IMR-90 (cell line): ENCODE results near the gene DNAJC5G. TPM values are rescaled to one million over a fixed set of nuclear protein-coding genes. Genes with fewer than 3 reads are reported as not detected.

Experiments
- ATAC-seq: fragments of 200-7000 bp; cut with Tn5 transposase; 2 replicates; pipeline ENCODE4 v1.9.1; 2020; ENCODE audit warnings: low read depth, mild to moderate bottlenecking, moderate library complexity
- BruUV-seq: library from RNA; stranded (reverse); fragments of 400-500 nt; replicated peaks from 2 replicates; lab custom pipeline; 2021; lab: Mats Ljungman, UMichigan
- CTCF ChIA-PET: fragments of 300-600 bp; formaldehyde crosslinking; extraction: SDS; loops from one replicate; lab custom pipeline; 2021; ENCODE audit warnings: antibody characterized with exemption; lab: Yijun Ruan, JAX
- POLR2A ChIA-PET: fragments of 300-600 bp; sonication (Branson Sonifier 250); formaldehyde crosslinking; loops from one replicate; lab custom pipeline; 2022; ENCODE audit warnings: antibody characterized with exemption; ENCODE audit not compliant: unreplicated experiment; lab: Charles Lee
- DNase-seq: peaks from one replicate; pipeline ENCODE4 v3.0.0; 2013
- H2AFZ ChIP-seq: replicated peaks from 2 replicates; pipeline ENCODE3; 2013; ENCODE audit warnings: low read length, mild to moderate bottlenecking; ENCODE audit not compliant: poor library complexity
- H2AK5ac ChIP-seq: 2 replicates; pipeline ENCODE4 v1.6.1; 2013; ENCODE audit warnings: low read depth, low read length, inconsistent platforms
- H2AK9ac ChIP-seq: replicated peaks from 2 replicates; pipeline ENCODE3; 2013; ENCODE audit warnings: mild to moderate bottlenecking, low read depth, low read length, moderate library complexity; ENCODE audit not compliant: poor library complexity
- H2BK120ac ChIP-seq: 2 replicates; pipeline ENCODE4 v1.6.1; 2013; ENCODE audit warnings: low read depth, low read length, inconsistent platforms
- H2BK15ac ChIP-seq: 3 replicates; pipeline ENCODE4 v1.6.1; 2013; ENCODE audit warnings: low read depth, low read length, inconsistent platforms
- H2BK20ac ChIP-seq: 2 replicates; pipeline ENCODE4 v1.6.1; 2013; ENCODE audit warnings: low read depth, mild to moderate bottlenecking, inconsistent platforms, low read length, moderate library complexity
- H2BK5ac ChIP-seq: 2 replicates; pipeline ENCODE4 v1.6.1; 2013; ENCODE audit warnings: mild to moderate bottlenecking, low read depth, low read length, inconsistent platforms; ENCODE audit not compliant: poor library complexity, severe bottlenecking
- H3K14ac ChIP-seq: replicated peaks from 2 replicates; pipeline ENCODE4 v1.6.1; 2013; ENCODE audit warnings: low read depth, low read length, inconsistent platforms
- H3K18ac ChIP-seq: 2 replicates; pipeline ENCODE4 v1.6.1; 2013; ENCODE audit warnings: low read depth, low read length, control low read depth
- H3K23ac ChIP-seq: 2 replicates; pipeline ENCODE4 v1.6.1; 2013; ENCODE audit warnings: low read depth, low read length, inconsistent platforms
- H3K27ac ChIP-seq: 2 replicates; pipeline ENCODE4 v1.5.1; 2013; ENCODE audit warnings: mild to moderate bottlenecking, control low read depth, low read length; ENCODE audit not compliant: insufficient read depth
- H3K27me3 ChIP-seq: 2 replicates; pipeline ENCODE4 v1.6.1; 2013; ENCODE audit warnings: low read length; ENCODE audit not compliant: control insufficient read depth, insufficient read depth
- H3K36me3 ChIP-seq: 2 replicates; pipeline ENCODE4 v1.6.1; 2013; ENCODE audit warnings: low read length, mixed read lengths; ENCODE audit not compliant: control insufficient read depth, insufficient read depth
- H3K4ac ChIP-seq: 2 replicates; pipeline ENCODE4 v1.6.1; 2013; ENCODE audit warnings: low read depth, low read length, inconsistent platforms
- H3K4me1 ChIP-seq: 2 replicates; pipeline ENCODE4 v1.6.1; 2013; ENCODE audit warnings: low read length, mixed read lengths; ENCODE audit not compliant: control insufficient read depth, insufficient read depth
- H3K4me2 ChIP-seq: 2 replicates; pipeline ENCODE4 v1.6.1; 2013; ENCODE audit warnings: low read depth, mild to moderate bottlenecking, control low read depth, low read length, moderate library complexity
- H3K4me3 ChIP-seq: 2 replicates; pipeline ENCODE4 v1.5.1; 2013; ENCODE audit warnings: low read depth, mild to moderate bottlenecking, control low read depth, low read length, moderate library complexity; ENCODE audit not compliant: insufficient read depth
- H3K56ac ChIP-seq: 2 replicates; pipeline ENCODE4 v1.6.1; 2013; ENCODE audit warnings: low read length, inconsistent platforms; ENCODE audit not compliant: insufficient read depth; ENCODE audit errors: extremely low read depth
- H3K79me1 ChIP-seq, 2 experiments: 2 replicates each; pipeline ENCODE4 v1.6.1; 2013; ENCODE audit warnings: low read length in 2 of 2, inconsistent platforms in 1 of 2, low read depth in 1 of 2
- H3K9ac ChIP-seq: 2 replicates; pipeline ENCODE4 v1.6.1; 2013; ENCODE audit warnings: low read depth, low read length, control low read depth
- H3K9me1 ChIP-seq: 2 replicates; pipeline ENCODE4 v1.6.1; 2013; ENCODE audit warnings: low read length, inconsistent platforms; ENCODE audit not compliant: insufficient read depth
- H3K9me3 ChIP-seq: 2 replicates; pipeline ENCODE4 v1.6.1; 2013; ENCODE audit warnings: low read length; ENCODE audit not compliant: control insufficient read depth, insufficient read depth
- H4K20me1 ChIP-seq: 2 replicates; pipeline ENCODE4 v1.6.1; 2013; ENCODE audit warnings: low read length, inconsistent platforms; ENCODE audit not compliant: insufficient read depth
- H4K5ac ChIP-seq: 2 replicates; pipeline ENCODE4 v1.6.1; 2013; ENCODE audit warnings: mild to moderate bottlenecking, low read depth, low read length, control low read depth
- H4K8ac ChIP-seq, 2 experiments: 2 replicates each; pipeline ENCODE4 v1.6.1; 2013; ENCODE audit warnings: low read depth in 2 of 2, low read length in 2 of 2, control low read depth in 1 of 2, inconsistent platforms in 1 of 2
- H4K91ac ChIP-seq: 2 replicates; pipeline ENCODE4 v1.6.1; 2013; ENCODE audit warnings: low read depth, low read length, inconsistent platforms; ENCODE audit not compliant: insufficient read depth
- BHLHE40 ChIP-seq: fragments of 150-350 bp; IDR thresholded peaks from 2 replicates; pipeline ENCODE4 v1.6.1; 2016; ENCODE audit warnings: mild to moderate bottlenecking, low read depth, low read length
- CEBPB ChIP-seq: IDR thresholded peaks from 2 replicates; pipeline ENCODE4 v1.6.1; 2012; ENCODE audit warnings: low read depth, low read length, improper control_type of control experiment
- CHD1 ChIP-seq: IDR thresholded peaks from 2 replicates; pipeline ENCODE4 v1.6.1; 2012; ENCODE audit warnings: low read depth, low read length, improper control_type of control experiment
- CTCF ChIP-seq: conservative IDR thresholded peaks from 2 replicates; pipeline ENCODE4 v1.5.1; 2012; ENCODE audit warnings: mild to moderate bottlenecking, low read depth, low read length, improper control_type of control experiment
- ELK1 ChIP-seq: fragments of 150-350 bp; IDR thresholded peaks from 2 replicates; pipeline ENCODE4 v1.6.1; 2016; ENCODE audit warnings: low read depth, mild to moderate bottlenecking, low read length, moderate library complexity, borderline replicate concordance
- FOS ChIP-seq: fragments of 150-350 bp; IDR thresholded peaks from 2 replicates; pipeline ENCODE4 v1.6.1; 2016; ENCODE audit warnings: low read depth, low read length
- MAFK ChIP-seq: IDR thresholded peaks from 2 replicates; pipeline ENCODE4 v1.6.1; 2012; ENCODE audit warnings: low read depth, low read length, improper control_type of control experiment
- MAZ ChIP-seq: IDR thresholded peaks from 2 replicates; pipeline ENCODE4 v1.6.1; 2012; ENCODE audit warnings: low read depth, mild to moderate bottlenecking, low read length, improper control_type of control experiment, moderate library complexity, borderline replicate concordance
- MXI1 ChIP-seq: IDR thresholded peaks from 2 replicates; pipeline ENCODE4 v1.6.1; 2012; ENCODE audit warnings: low read depth, mild to moderate bottlenecking, low read length, moderate library complexity, borderline replicate concordance
- NFE2L2 ChIP-seq: fragments of 150-350 bp; IDR thresholded peaks from 2 replicates; pipeline ENCODE4 v1.6.1; 2016; ENCODE audit warnings: low read depth, mild to moderate bottlenecking, low read length
- POLR2A ChIP-seq: IDR thresholded peaks from 2 replicates; pipeline ENCODE4 v1.6.1; 2012; ENCODE audit warnings: mild to moderate bottlenecking, low read depth, low read length
- RAD21 ChIP-seq: IDR thresholded peaks from 2 replicates; pipeline ENCODE4 v1.6.1; 2012; ENCODE audit warnings: low read length, improper control_type of control experiment
- RCOR1 ChIP-seq: IDR thresholded peaks from 2 replicates; pipeline ENCODE4 v1.6.1; 2012; ENCODE audit warnings: mild to moderate bottlenecking, low read length, improper control_type of control experiment; ENCODE audit not compliant: insufficient replicate concordance
- RFX5 ChIP-seq: IDR thresholded peaks from 2 replicates; pipeline ENCODE4 v1.8.0; 2012; ENCODE audit warnings: low read depth, mild to moderate bottlenecking, low read length, moderate library complexity
- SMC3 ChIP-seq: fragments of 150-350 bp; IDR thresholded peaks from 2 replicates; pipeline ENCODE4 v1.6.1; 2016; ENCODE audit warnings: low read depth, mild to moderate bottlenecking, antibody characterized with exemption, low read length, moderate library complexity
- USF2 ChIP-seq: fragments of 150-350 bp; IDR thresholded peaks from 2 replicates; pipeline ENCODE4 v1.6.1; 2017; ENCODE audit warnings: mild to moderate bottlenecking, antibody characterized with exemption, low read length, low read depth
- whole genome bisulfite sequencing, 2 experiments: methylation state at CpG; one replicate each; pipeline versions ENCODE4 v1.1.5 to v1.1.7; 2013; ENCODE audit warnings: missing lambda C conversion rate in 2 of 2; ENCODE audit not compliant: insufficient read length in 1 of 2; ENCODE audit errors: extremely low coverage in 2 of 2; 5-methylcytosine and 5-hydroxymethylcytosine counted together
- dilution Hi-C: fragments of 300-500 bp; cut with HindIII; formaldehyde crosslinking; loops from one replicate; pipeline ENCODE4 v1.14.3; 2018; ENCODE audit warnings: low sequenced_read_pairs; ENCODE audit not compliant: unreplicated experiment
- in situ Hi-C: fragments of 300-500 bp; cut with MboI; formaldehyde crosslinking; loops from 3 replicates; pipeline ENCODE4 v1.14.3; 2019; ENCODE audit warnings: low sequenced_read_pairs, inconsistent platforms, mixed read lengths
- intact Hi-C: fragments of 100-400 bp; cut with micrococcal nuclease; formaldehyde crosslinking; loops from 2 replicates; pipeline ENCODE4 v1.10.0; 2022
- polyA plus RNA-seq, 3 experiments: library from polyadenylated mRNA; depleted of rRNA; stranded (reverse); fragments of >200 nt; gene quantifications; 2 replicates each; pipeline ENCODE4 v1.2.3, GENCODE V29; 2012; ENCODE audit warnings: low replicate concordance in 1 of 3
- total RNA-seq: library from RNA; depleted of rRNA; stranded (reverse); fragments of >200 nt; gene quantifications from 2 replicates; pipeline ENCODE4 v1.2.3, GENCODE V29; 2012

The DNAJC5G gene
- total and polyA plus RNA-seq, 2 of the 4 experiments (the other 2 are of a cell fraction), result not detected

GRCh38 chr2:27309651-27310050 lies 34.4 kb downstream of the DNAJC5G start:
- no TSS peak for BruUV-seq
- POLR2A ChIA-PET, result no interaction called here

More at GRCh38 chr2:27309651-27310050, 34.4 kb downstream of the DNAJC5G start:
- peaks cover 39% of the 10 kb centered on the region for H3K27me3 ChIP-seq
- WGBS, 2 experiments, result 93% methylated on average over 6 of the region's 6 CpGs; no CpG with 5 or more reads in 1 of the 2 experiments
- TF ChIP-seq SMC3 (no peak), CHD1 (no peak), MAZ (no peak), USF2 (no peak), RCOR1 (no peak), BHLHE40 (no peak), ELK1 (no peak), CTCF (no peak), RFX5 (no peak), POLR2A (no peak), FOS (no peak), MXI1 (no peak), RAD21 (no peak), MAFK (no peak), CEBPB (no peak), NFE2L2 (no peak)
- H3K4ac ChIP-seq, result no peak overlapping the region
- no peak overlapping the region for H4K91ac ChIP-seq
- no peak overlapping the region for H2BK15ac ChIP-seq
- H2BK120ac ChIP-seq, result no peak overlapping the region
- no peak overlapping the region for H3K14ac ChIP-seq
- H3K79me1 ChIP-seq, result no peaks in the 10 kb centered on the region
- no peak overlapping the region for H3K23ac ChIP-seq
- in situ Hi-C loops, result no loop called here
- no peak overlapping the region for H3K18ac ChIP-seq
- no peak overlapping the region for H2AK5ac ChIP-seq
- intact Hi-C loops, result no loop called here
- H3K9me3 ChIP-seq, result no peaks in the 10 kb centered on the region; the same call in 1 of the 2 replicates
- H3K4me3 ChIP-seq, result no peak overlapping the region
- no peak overlapping the region for H2AFZ ChIP-seq
- no peaks in the 10 kb centered on the region; the same call in 1 of the 2 replicates for H3K9me1 ChIP-seq
- DNase-seq (no peak), ATAC-seq (no peak)
- H2BK20ac ChIP-seq, result no peak overlapping the region
- no peak overlapping the region for H2AK9ac ChIP-seq
- no peak overlapping the region for H4K5ac ChIP-seq
- H3K36me3 ChIP-seq, result peaks cover 14% of the 10 kb centered on the region
- no peak overlapping the region for H3K9ac ChIP-seq
- no peaks in the 10 kb centered on the region; the same call in 1 of the 2 replicates for H3K4me1 ChIP-seq
- H3K27ac ChIP-seq, result no peak overlapping the region
- peaks cover 10% of the 10 kb centered on the region for H4K20me1 ChIP-seq
- no peak overlapping the region for H3K56ac ChIP-seq
- dilution Hi-C loops, result no loop called here
- no peak overlapping the region for H2BK5ac ChIP-seq
- no peak overlapping the region for H4K8ac ChIP-seq
- CTCF ChIA-PET, result no interaction called here
- no peak overlapping the region for H3K4me2 ChIP-seq
